Measurements from ENCODE around the gene SPIB. TPM values are rescaled to one million over a fixed set of nuclear protein-coding genes. Genes with fewer than 3 reads are reported as not detected.

Gene SPIB
- total RNA-seq, 1 experiment from 2014 or later = 1.3 TPM

DNA sequence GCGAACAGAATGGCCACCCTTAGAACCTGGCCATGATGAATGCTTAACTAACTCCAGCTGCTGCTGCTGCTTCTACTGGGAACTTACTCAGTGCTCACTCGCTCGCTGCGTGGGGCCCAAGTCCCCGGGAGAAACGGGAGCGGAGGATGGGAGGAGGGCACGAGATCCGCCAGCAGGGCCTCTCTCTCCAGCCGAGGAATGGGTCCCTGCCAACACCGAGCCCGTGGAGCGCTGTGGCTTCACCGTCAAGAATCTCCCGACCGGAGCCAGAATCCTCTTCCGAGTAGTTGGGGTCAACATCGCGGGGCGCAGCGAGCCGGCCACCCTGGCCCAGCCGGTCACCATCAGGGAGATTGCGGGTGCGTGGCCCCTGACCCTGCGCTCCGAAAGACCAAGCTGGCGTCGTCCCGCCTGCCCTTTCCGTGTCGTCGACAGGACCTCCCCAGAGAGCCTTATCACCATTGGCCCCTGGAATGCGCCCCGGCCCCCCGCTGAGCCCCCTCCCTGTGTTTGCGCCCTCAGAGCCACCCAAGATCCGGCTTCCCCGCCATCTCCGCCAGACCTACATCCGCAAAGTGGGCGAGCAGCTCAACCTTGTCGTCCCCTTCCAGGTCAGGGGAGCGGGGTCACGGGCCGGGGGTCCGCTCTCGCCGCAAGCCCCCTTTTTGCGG is 39.8 kb downstream of the SPIB start:
- peaks cover 3% of the 10 kb centered on the region for H3K36me3 Mint-ChIP-seq (ENCODE audit: insufficient read depth, unreplicated experiment)
- peaks cover 5% of the 10 kb centered on the region for H3K9me3 Mint-ChIP-seq (ENCODE audit: low read depth, unreplicated experiment)
- CTCF ChIA-PET = no interaction called here

GRCh38 chr19:50459067-50459456 is 40.3 kb downstream of the SPIB start:
- CTCF ChIA-PET = no interaction called here
- no peak for DNase-seq
- Mint-ChIP-seq H3K36me3 (ENCODE audit: insufficient read depth, unreplicated experiment) (peaks cover 3% of the 10 kb centered on the region), H3K4me1 (ENCODE audit: low read depth, unreplicated experiment) (peaks cover 7% of the 10 kb centered on the region), H3K27me3 (ENCODE audit: unreplicated experiment) (peaks cover 53% of the 10 kb centered on the region), H3K9me3 (ENCODE audit: low read depth, unreplicated experiment) (peaks cover 5% of the 10 kb centered on the region), H3K27ac (ENCODE audit: unreplicated experiment) (no peak overlapping the region), H3K4me3 (ENCODE audit: low read depth, unreplicated experiment) (no peak overlapping the region)
- intact Hi-C loops (cut with micrococcal nuclease; ENCODE audit: unreplicated experiment) = no loop called here
- TF ChIP-seq, protein P1, sequence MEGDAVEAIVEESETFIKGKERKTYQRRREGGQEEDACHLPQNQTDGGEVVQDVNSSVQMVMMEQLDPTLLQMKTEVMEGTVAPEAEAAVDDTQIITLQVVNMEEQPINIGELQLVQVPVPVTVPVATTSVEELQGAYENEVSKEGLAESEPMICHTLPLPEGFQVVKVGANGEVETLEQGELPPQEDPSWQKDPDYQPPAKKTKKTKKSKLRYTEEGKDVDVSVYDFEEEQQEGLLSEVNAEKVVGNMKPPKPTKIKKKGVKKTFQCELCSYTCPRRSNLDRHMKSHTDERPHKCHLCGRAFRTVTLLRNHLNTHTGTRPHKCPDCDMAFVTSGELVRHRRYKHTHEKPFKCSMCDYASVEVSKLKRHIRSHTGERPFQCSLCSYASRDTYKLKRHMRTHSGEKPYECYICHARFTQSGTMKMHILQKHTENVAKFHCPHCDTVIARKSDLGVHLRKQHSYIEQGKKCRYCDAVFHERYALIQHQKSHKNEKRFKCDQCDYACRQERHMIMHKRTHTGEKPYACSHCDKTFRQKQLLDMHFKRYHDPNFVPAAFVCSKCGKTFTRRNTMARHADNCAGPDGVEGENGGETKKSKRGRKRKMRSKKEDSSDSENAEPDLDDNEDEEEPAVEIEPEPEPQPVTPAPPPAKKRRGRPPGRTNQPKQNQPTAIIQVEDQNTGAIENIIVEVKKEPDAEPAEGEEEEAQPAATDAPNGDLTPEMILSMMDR (IDR thresholded peaks at IDR 0.05; ENCODE audit: unreplicated experiment) = no peak
- BruUV-seq (replicated peaks) = no TSS peak

More for the DNA sequence above, 39.8 kb downstream of the SPIB start:
- Mint-ChIP-seq H3K4me3 (ENCODE audit: low read depth, unreplicated experiment) (no peak overlapping the region), H3K27me3 (ENCODE audit: unreplicated experiment) (peaks cover 50% of the 10 kb centered on the region), H3K27ac (ENCODE audit: unreplicated experiment) (no peak overlapping the region), H3K4me1 (ENCODE audit: low read depth, unreplicated experiment) (peaks cover 7% of the 10 kb centered on the region)
- no peak for DNase-seq
- TF ChIP-seq, protein P1 (IDR thresholded peaks at IDR 0.05; ENCODE audit: unreplicated experiment) = no peak
- BruUV-seq (replicated peaks) = no TSS peak
- intact Hi-C loops (cut with micrococcal nuclease; ENCODE audit: unreplicated experiment) = no loop called here

GRCh38 chr19:50459638-50460037 is 40.9 kb downstream of the SPIB start:
- BruUV-seq (replicated peaks) = no TSS peak
- peaks cover 7% of the 10 kb centered on the region for H3K4me1 Mint-ChIP-seq (ENCODE audit: low read depth, unreplicated experiment)
- no peak overlapping the region for H3K27ac Mint-ChIP-seq (ENCODE audit: unreplicated experiment)
- no peak for DNase-seq
- TF ChIP-seq, protein P1 (IDR thresholded peaks at IDR 0.05; ENCODE audit: unreplicated experiment) = no peak
- peaks cover 5% of the 10 kb centered on the region for H3K9me3 Mint-ChIP-seq (ENCODE audit: low read depth, unreplicated experiment)
- CTCF ChIA-PET = no interaction called here
- no peak overlapping the region for H3K4me3 Mint-ChIP-seq (ENCODE audit: low read depth, unreplicated experiment)
- H3K27me3 Mint-ChIP-seq (ENCODE audit: unreplicated experiment) = peaks cover 58% of the 10 kb centered on the region
- peaks cover 3% of the 10 kb centered on the region for H3K36me3 Mint-ChIP-seq (ENCODE audit: insufficient read depth, unreplicated experiment)
- intact Hi-C loops (cut with micrococcal nuclease; ENCODE audit: unreplicated experiment) = loop anchor here (2.0 kb wide), 1 partner anchor 91 kb away; no protein-coding TSS in a partner anchor

DNA sequence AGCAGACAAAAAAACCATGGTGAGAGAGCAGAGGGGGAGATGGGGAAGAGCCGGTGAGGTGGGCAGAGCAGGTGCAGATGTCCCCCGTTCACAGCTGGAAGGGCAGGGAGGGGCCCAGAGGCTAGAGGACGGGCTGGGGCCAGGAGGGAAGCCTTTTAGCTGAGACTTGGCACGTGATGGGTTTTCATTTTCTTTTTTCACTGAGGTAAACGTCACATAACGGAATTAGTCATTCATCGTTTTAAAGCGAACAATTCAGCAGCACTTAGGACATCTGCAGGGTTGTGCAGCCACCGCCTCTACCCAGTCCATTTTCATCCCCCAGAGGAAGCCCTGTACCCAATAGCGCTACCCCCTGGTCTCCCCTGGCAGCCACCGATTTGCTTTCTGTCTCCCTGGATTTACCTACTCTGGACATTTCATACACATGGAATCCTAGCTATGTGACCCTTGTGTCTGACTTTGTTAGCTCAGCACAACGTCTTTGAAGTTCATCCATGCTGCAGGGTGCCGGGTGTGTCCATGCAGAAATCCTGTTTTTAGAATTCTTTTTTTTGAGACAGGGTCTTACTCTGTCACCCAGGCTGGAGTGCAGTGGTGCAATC is 41.5 kb downstream of the SPIB start:
- Mint-ChIP-seq H3K4me1 (ENCODE audit: low read depth, unreplicated experiment) (peaks cover 7% of the 10 kb centered on the region), H3K9me3 (ENCODE audit: low read depth, unreplicated experiment) (peaks cover 5% of the 10 kb centered on the region), H3K27me3 (ENCODE audit: unreplicated experiment) (peaks cover 58% of the 10 kb centered on the region), H3K27ac (ENCODE audit: unreplicated experiment) (no peak overlapping the region), H3K36me3 (ENCODE audit: insufficient read depth, unreplicated experiment) (peaks cover 3% of the 10 kb centered on the region), H3K4me3 (ENCODE audit: low read depth, unreplicated experiment) (no peak overlapping the region)
- BruUV-seq (replicated peaks) = no TSS peak
- DNase-seq = peak; percentile 23
- CTCF ChIA-PET = interaction anchor here (1.3 to 1.5 kb wide), 2 partner anchors 91 to 103 kb away, joined by 7 to 9 read pairs; no protein-coding TSS in a partner anchor
- TF ChIP-seq, protein P1 (IDR thresholded peaks at IDR 0.05; ENCODE audit: unreplicated experiment) = no peak
- intact Hi-C loops (cut with micrococcal nuclease; ENCODE audit: unreplicated experiment) = loop anchor here (2.0 kb wide), 1 partner anchor 91 kb away; no protein-coding TSS in a partner anchor

Data from Calu3 (cell line).